Endodermal cell (in vitro differentiated cells): ENCODE data around the gene TUBB4A. TPM values are rescaled to one million over a fixed set of nuclear protein-coding genes. Genes with fewer than 3 reads are reported as not detected.
"Not testable (repeated sequence)": the region's sequence is repeated elsewhere in the genome, so short reads cannot be mapped to it uniquely, and the experiment has no call there.

Experiments
- DNase-seq: peaks from one replicate; pipeline ENCODE4 v3.0.0-alpha.2; 2017
- H3K27ac ChIP-seq: 2 replicates; pipeline ENCODE4 v1.5.1; 2013; ENCODE audit warnings: mild to moderate bottlenecking, low read depth, low read length, moderate library complexity
- H3K27me3 ChIP-seq: 2 replicates; pipeline ENCODE4 v1.6.1; 2013; ENCODE audit warnings: mild to moderate bottlenecking, low read length, moderate library complexity; ENCODE audit not compliant: insufficient read depth, control insufficient read depth, poor library complexity, severe bottlenecking
- H3K36me3 ChIP-seq: 2 replicates; pipeline ENCODE4 v1.7.0; 2013; ENCODE audit warnings: mild to moderate bottlenecking, low read length, moderate library complexity; ENCODE audit not compliant: control insufficient read depth, insufficient read depth
- H3K4me1 ChIP-seq: one replicate; pipeline ENCODE4 v1.7.0; 2013; ENCODE audit warnings: low read length; ENCODE audit not compliant: control insufficient read depth, insufficient read depth
- H3K4me3 ChIP-seq: 2 replicates; pipeline ENCODE4 v1.5.1; 2013; ENCODE audit warnings: mild to moderate bottlenecking, low read length, moderate library complexity
- H3K9ac ChIP-seq: 2 replicates; pipeline ENCODE4 v1.6.1; 2013; ENCODE audit warnings: mild to moderate bottlenecking, low read length, moderate library complexity; ENCODE audit not compliant: poor library complexity, severe bottlenecking; ENCODE audit errors: extremely low read depth
- H3K9me3 ChIP-seq: 2 replicates; pipeline ENCODE4 v1.6.1; 2013; ENCODE audit warnings: mild to moderate bottlenecking, low read length, moderate library complexity; ENCODE audit not compliant: control insufficient read depth
- H3K27ac Mint-ChIP-seq: 2 replicates; pipeline ENCODE4 v1.8.0; 2020; ENCODE audit warnings: mixed read lengths
- H3K27me3 Mint-ChIP-seq: 2 replicates; pipeline ENCODE4 v1.8.0; 2021; ENCODE audit warnings: mild to moderate bottlenecking, mixed read lengths; ENCODE audit not compliant: insufficient read depth
- H3K36me3 Mint-ChIP-seq: 2 replicates; pipeline ENCODE4 v1.8.0; 2020; ENCODE audit warnings: low read depth, mixed read lengths
- H3K4me1 Mint-ChIP-seq: 2 replicates; pipeline ENCODE4 v1.8.0; 2020; ENCODE audit warnings: mixed read lengths
- H3K4me3 Mint-ChIP-seq: 2 replicates; pipeline ENCODE4 v1.8.0; 2020; ENCODE audit warnings: mild to moderate bottlenecking, moderate library complexity, mixed read lengths
- H3K9me3 Mint-ChIP-seq: 2 replicates; pipeline ENCODE4 v1.8.0; 2020; ENCODE audit warnings: mild to moderate bottlenecking, mixed read lengths
- WGBS, 2 experiments: methylation state at CpG; one replicate each; pipeline versions ENCODE4 v1.1.5 to v1.1.7; 2013; ENCODE audit warnings: missing lambda C conversion rate in 2 of 2, mixed read lengths in 1 of 2; ENCODE audit not compliant: insufficient coverage in 1 of 2, insufficient read length in 1 of 2; 5-methylcytosine and 5-hydroxymethylcytosine counted together
- long read RNA-seq, 4 experiments: library from polyadenylated mRNA in 2 of 4; library from RNA in 1 of 4; library from capped mRNA in 1 of 4; stranded (forward) in 3 of 4; unstranded in 1 of 4; transcript quantifications; one replicate each; pipeline ENCODE4 v2.0.0, GENCODE V29; 2020 to 2021; ENCODE audit warnings: inconsistent platforms in 1 of 4
- polyA plus RNA-seq, 2 experiments: library from polyadenylated mRNA; stranded (reverse); fragments of 50-300 nt; gene quantifications; one replicate each; pipeline ENCODE4 v1.2.3, GENCODE V29; 2013
- total RNA-seq, 2 donors: library from RNA; stranded (reverse); fragmentation: NEBNext Ultra II Directional in 1 of 2; extraction: Animal tissue kit (Norgen Biotek cat#: 25700) in 1 of 2; gene quantifications; 2 replicates in 1 of 2; 3 replicates in 1 of 2; pipeline ENCODE4 v1.2.1, GENCODE V29; 2021
- TF ChIP-seq, protein P1 (sequence below): fragments of 200-600 bp; sonication (generic); conservative IDR thresholded peaks from 2 replicates; pipeline ENCODE4 v1.5.0; 2021; ENCODE audit warnings: antibody characterized with exemption, mild to moderate bottlenecking

TUBB4A gene
- 1 to 10 TPM; 5.2 to 7.5 TPM for total RNA-seq
- polyA plus RNA-seq (2013, experiment 1 of 2): 14.0 TPM
- polyA plus RNA-seq (2013, experiment 2 of 2): 9.9 TPM
- long read RNA-seq, experiment 1, partial matches to known transcripts: 2 of 12 reads
- long read RNA-seq, experiment 1, other reads (novel, unspliced or antisense): 8 of 12 reads
- long read RNA-seq, experiment 2, transcript TUBB4A-201 (4 exons, 2,552 nt): major isoform, 23 of 25 reads
- long read RNA-seq, experiment 2, partial matches to known transcripts: 1 of 25 reads
- long read RNA-seq, experiment 2, other reads (novel, unspliced or antisense): 0 of 25 reads
- long read RNA-seq, experiment 3, partial matches to known transcripts: 0 of 1 reads
- long read RNA-seq, experiment 3, other reads (novel, unspliced or antisense): 0 of 1 reads
- long read RNA-seq, experiment 4, partial matches to known transcripts: 0 of 2 reads
- long read RNA-seq, experiment 4, other reads (novel, unspliced or antisense): 1 of 2 reads

DNA sequence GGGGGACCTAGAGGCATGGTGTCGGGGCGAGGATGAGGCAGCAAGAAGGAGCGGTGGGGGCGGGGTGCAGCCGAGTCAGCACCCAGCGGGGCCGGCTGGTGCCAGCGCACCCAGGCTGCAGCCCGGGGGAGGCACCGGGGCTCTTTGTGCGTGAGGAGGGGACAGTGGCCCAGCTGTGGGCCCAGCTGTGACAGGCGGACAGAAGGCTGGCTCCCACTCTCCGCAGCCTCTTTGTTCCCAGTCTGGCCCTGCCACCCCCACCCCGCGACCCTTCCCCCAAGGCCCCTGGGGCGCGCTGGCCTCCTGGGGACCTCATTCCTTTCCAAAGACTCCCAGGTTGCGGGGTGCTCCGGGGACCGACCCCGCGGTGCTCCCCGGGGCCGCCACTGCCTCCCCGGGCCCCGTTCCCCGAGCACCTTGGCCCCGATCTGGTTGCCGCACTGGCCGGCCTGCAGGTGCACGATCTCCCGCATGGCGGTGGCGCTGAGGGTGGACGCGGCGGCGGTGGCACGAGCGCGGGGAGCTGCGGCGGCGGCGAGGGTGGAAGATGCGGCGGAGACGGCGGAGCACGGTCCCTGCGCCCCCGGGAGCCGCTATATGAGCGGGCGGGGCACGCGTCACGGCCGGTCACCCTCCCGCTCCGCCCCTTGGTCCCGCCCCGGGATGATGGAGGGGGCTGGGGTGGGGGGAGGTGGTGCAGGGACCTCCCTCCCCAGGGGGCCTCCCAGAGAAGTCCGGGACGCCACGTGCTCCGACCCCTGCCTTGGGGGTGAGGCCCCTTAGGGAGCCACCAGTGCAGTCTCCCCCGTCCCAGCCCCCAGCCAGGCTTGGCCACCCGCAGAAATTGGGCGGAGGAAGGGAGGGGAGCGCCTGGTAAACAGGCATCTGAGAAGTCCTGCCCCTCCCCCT is at the start of gene TUBB4A:
Gene TUBB4A, minus strand, starts transcription at position 570 of the 909 bp plus-strand sequence. Its CDS starts 97 bp downstream, at position 473.
- Mint-ChIP-seq H3K9me3 (no peaks in the 10 kb centered on the region), H3K27me3 (peaks cover 45% of the 10 kb centered on the region), H3K4me3 (peak within 1 kb of the TSS; percentile 65), H3K4me1 (peaks cover 3% of the 10 kb centered on the region), H3K36me3 (no peaks in the 10 kb centered on the region), H3K27ac (no peak within 1 kb of the TSS)
- peaks cover 38% of the 10 kb centered on the region for H3K27me3 ChIP-seq
- peak; percentile 70 for DNase-seq
- no peaks in the 10 kb centered on the region for H3K9me3 ChIP-seq
- no peak within 1 kb of the TSS for H3K4me3 ChIP-seq
- H3K36me3 ChIP-seq: no peaks in the 10 kb centered on the region
- no peaks in the 10 kb centered on the region for H3K4me1 ChIP-seq
- 2 to 5% methylated on average over 10 to 68 of the region's 71 CpGs for WGBS, 2 experiments
- H3K27ac ChIP-seq: no peak within 1 kb of the TSS
- peak within 1 kb of the TSS; percentile 6 for H3K9ac ChIP-seq
- TF ChIP-seq, protein P1, sequence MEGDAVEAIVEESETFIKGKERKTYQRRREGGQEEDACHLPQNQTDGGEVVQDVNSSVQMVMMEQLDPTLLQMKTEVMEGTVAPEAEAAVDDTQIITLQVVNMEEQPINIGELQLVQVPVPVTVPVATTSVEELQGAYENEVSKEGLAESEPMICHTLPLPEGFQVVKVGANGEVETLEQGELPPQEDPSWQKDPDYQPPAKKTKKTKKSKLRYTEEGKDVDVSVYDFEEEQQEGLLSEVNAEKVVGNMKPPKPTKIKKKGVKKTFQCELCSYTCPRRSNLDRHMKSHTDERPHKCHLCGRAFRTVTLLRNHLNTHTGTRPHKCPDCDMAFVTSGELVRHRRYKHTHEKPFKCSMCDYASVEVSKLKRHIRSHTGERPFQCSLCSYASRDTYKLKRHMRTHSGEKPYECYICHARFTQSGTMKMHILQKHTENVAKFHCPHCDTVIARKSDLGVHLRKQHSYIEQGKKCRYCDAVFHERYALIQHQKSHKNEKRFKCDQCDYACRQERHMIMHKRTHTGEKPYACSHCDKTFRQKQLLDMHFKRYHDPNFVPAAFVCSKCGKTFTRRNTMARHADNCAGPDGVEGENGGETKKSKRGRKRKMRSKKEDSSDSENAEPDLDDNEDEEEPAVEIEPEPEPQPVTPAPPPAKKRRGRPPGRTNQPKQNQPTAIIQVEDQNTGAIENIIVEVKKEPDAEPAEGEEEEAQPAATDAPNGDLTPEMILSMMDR: peak; percentile 43

DNA sequence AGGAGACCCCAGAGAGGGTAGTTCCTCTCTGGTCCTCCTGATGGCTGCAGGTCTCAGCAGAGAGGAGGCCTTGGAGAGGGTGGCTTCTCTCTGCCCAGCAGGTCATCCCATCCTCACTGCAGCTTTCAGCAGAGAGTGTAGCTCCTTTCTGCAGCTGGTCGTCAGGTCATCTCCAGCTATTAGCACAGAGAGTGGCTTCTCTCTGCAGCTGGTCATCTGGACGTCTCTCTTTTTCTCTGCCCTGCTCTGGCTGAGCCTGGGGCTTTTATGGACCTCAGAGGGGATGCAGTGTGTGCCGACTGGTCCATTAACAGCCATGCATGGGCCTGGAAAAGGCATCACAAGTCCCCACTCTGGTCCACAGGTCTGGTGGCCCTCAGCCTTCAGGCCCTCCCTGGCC is 49.0 kb upstream of the TUBB4A start:
- Mint-ChIP-seq H3K4me1 (no peaks in the 10 kb centered on the region), H3K27me3 (peaks cover 4% of the 10 kb centered on the region), H3K36me3 (no peaks in the 10 kb centered on the region), H3K4me3 (no peak overlapping the region), H3K27ac (no peak overlapping the region), H3K9me3 (peaks cover 21% of the 10 kb centered on the region)
- Histone ChIP-seq H3K9me3 (peaks cover 27% of the 10 kb centered on the region), H3K36me3 (no peaks in the 10 kb centered on the region), H3K4me3 (no peak overlapping the region), H3K4me1 (no peaks in the 10 kb centered on the region), H3K27ac (no peak overlapping the region), H3K9ac (no peak overlapping the region), H3K27me3 (no peaks in the 10 kb centered on the region)
- WGBS, 2 experiments: 62 to 72% methylated on average over 3 of the region's 3 CpGs
- TF ChIP-seq, protein P1: no peak
- no peak for DNase-seq

DNA sequence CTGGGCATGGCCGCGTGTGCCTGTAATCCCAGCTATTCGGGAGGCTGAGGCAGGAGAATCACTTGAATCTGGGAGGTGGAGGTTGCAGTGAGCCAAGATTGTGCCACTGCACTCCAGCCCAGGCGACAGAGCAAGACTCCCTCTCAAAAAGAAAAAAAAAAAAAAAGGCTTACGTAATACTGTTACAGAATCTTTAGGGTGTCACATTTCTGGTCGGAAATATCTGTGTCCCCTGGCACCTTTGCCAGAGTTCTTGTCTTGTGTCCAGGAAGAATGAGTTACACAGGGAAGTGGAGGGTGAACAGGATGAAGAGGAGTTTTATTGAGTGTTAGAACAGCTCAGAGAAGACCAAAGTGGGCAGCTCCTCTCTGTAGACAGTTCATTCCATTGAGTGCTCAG is 48.6 kb upstream of the TUBB4A start:
- H3K27ac ChIP-seq, H3K27ac Mint-ChIP-seq, H3K27me3 ChIP-seq, H3K4me3 Mint-ChIP-seq, H3K9ac ChIP-seq, H3K36me3 Mint-ChIP-seq, H3K36me3 ChIP-seq, H3K27me3 Mint-ChIP-seq, DNase-seq, H3K4me3 ChIP-seq, H3K4me1 ChIP-seq, H3K4me1 Mint-ChIP-seq: not testable (repeated sequence)
- 82 to 89% methylated on average over 3 to 5 of the region's 6 CpGs for WGBS, 2 experiments
- peaks cover 26% of the 10 kb centered on the region for H3K9me3 ChIP-seq
- peaks cover 24% of the 10 kb centered on the region for H3K9me3 Mint-ChIP-seq
